Sigmoid colon (tissue), 7 donors: ENCODE data around the gene ANTXRL. TPM values are rescaled to one million over a fixed set of nuclear protein-coding genes. Genes with fewer than 3 reads are reported as not detected.

ENCODE experiments used
- DNase-seq: peaks from one replicate; pipeline ENCODE4 v3.0.0-alpha.2; 2019
- H3K27ac ChIP-seq, 4 donors: fragments of 200-600 bp; sonication (generic); one replicate each; pipeline ENCODE4 v1.5.1; 2016 to 2019; ENCODE audit warnings: mild to moderate bottlenecking in 1 of 4
- H3K27me3 ChIP-seq, 3 donors: fragments of 200-600 bp; sonication (generic); one replicate each; pipeline ENCODE4 v1.5.1; 2019; ENCODE audit warnings: mild to moderate bottlenecking in 1 of 3
- H3K36me3 ChIP-seq, 4 donors: fragments of 200-600 bp; sonication (generic); one replicate each; pipeline ENCODE4 v1.5.1; 2016 to 2019
- H3K4me1 ChIP-seq, 4 donors: fragments of 200-600 bp; sonication (generic); one replicate each; pipeline ENCODE4 v1.5.1; 2017 to 2019
- H3K4me3 ChIP-seq, 4 donors: fragments of 200-600 bp; sonication (generic); one replicate each; pipeline ENCODE4 v1.5.1; 2017 to 2019; ENCODE audit warnings: mild to moderate bottlenecking in 2 of 4, moderate library complexity in 1 of 4
- H3K9me3 ChIP-seq, 4 donors: fragments of 200-600 bp in 3 of 4; sonication (generic) in 3 of 4; one replicate each; pipeline versions ENCODE4 v1.5.1 to v1.6.1; 2013 to 2019
- EP300 ChIP-seq, 4 donors: sonication (generic); formaldehyde crosslinking; IDR thresholded peaks; one replicate each; pipeline ENCODE4 v1.6.1; 2017; ENCODE audit warnings: antibody characterized with exemption in 4 of 4
- POLR2A ChIP-seq, 2 donors: fragments of 450-650 bp; IDR thresholded peaks; one replicate each; pipeline ENCODE4 v1.6.1; 2016; ENCODE audit warnings: antibody characterized with exemption in 2 of 2, mild to moderate bottlenecking in 2 of 2, moderate library complexity in 2 of 2
- POLR2AphosphoS5 ChIP-seq, 4 donors: sonication (generic); formaldehyde crosslinking; IDR thresholded peaks; one replicate each; pipeline ENCODE4 v1.6.1; 2017; ENCODE audit warnings: antibody characterized with exemption in 4 of 4
- WGBS, 2 donors: extraction: QIAGEN DNeasy Blood & Tissue Kit; methylation state at CpG; one replicate each; pipeline ENCODE4 v1.1.7; 2013; 5-methylcytosine and 5-hydroxymethylcytosine counted together
- intact Hi-C: fragments of 100-400 bp; cut with DNase I; formaldehyde crosslinking; loops from one replicate; pipeline ENCODE4 v1.15.1; 2023
- polyA plus RNA-seq, 3 donors: library from polyadenylated mRNA; stranded (reverse); fragments of 200-250 nt; gene quantifications; one replicate each; pipeline ENCODE4 v1.2.3, GENCODE V29; 2013
- total RNA-seq, 4 donors: library from RNA; depleted of rRNA; stranded (reverse); fragments of >200 nt; gene quantifications; one replicate each; pipeline ENCODE4 v1.1.0, GENCODE V29; 2016
- TF ChIP-seq, protein P1 (sequence below), 4 experiments: fragments of 450-650 bp in 3 of 4; fragments of 200-600 bp in 1 of 4; IDR thresholded peaks; one replicate each; pipeline ENCODE4 v1.5.1; 2016 to 2019; ENCODE audit warnings: antibody characterized with exemption in 4 of 4, mild to moderate bottlenecking in 3 of 4, moderate library complexity in 2 of 4
- donor health status: healthy with polysubstance abuse.
- donor health status: Bipolar disorder and iron deficiency.
- donor health status: healthy.

The ANTXRL gene
- total and polyA plus RNA-seq, 7 donors = not detected

DNA sequence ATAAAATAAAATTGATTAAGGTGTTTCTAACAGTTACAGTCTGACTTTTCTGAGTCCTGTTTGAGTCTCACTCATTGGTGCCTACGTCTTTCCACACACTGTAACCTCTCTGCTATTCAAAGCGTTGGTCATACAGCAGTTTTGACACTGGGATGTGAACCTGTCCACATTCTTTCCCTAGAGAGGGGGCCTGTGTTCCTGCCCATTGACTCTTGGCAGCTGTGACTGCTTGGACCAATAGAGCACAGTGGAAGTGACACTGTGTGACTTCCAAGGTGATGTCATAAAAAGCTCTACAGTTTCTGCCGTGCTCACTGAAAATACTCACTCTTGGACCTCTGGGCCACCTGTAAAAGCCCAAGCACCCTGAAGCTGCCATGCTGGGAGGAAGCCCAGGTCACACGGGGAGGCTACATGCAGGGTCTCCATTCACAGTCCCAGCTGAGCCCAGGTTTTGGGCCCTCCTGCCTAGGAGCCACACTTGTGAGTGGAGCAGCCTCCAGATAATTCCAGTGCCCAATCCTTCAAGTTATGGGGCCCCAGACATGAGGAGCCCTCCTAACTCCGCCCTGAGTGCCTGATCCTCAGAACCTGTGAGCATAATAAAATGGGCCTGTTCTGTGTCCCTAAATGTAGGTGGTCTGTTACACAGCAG, 704 bp upstream of the ANTXRL start:
- no peak overlapping the region for H3K4me3 ChIP-seq
- H3K4me1 ChIP-seq = peaks cover 0 to 30% (median 17%) of the 10 kb centered on the region in 4 donors
- no peak for TF ChIP-seq POLR2AphosphoS5 (IDR thresholded peaks at IDR 0.05)
- TF ChIP-seq POLR2A (IDR thresholded peaks at IDR 0.05) = no peak
- no peak for TF ChIP-seq EP300 (IDR thresholded peaks at IDR 0.05)
- TF ChIP-seq, protein P1, sequence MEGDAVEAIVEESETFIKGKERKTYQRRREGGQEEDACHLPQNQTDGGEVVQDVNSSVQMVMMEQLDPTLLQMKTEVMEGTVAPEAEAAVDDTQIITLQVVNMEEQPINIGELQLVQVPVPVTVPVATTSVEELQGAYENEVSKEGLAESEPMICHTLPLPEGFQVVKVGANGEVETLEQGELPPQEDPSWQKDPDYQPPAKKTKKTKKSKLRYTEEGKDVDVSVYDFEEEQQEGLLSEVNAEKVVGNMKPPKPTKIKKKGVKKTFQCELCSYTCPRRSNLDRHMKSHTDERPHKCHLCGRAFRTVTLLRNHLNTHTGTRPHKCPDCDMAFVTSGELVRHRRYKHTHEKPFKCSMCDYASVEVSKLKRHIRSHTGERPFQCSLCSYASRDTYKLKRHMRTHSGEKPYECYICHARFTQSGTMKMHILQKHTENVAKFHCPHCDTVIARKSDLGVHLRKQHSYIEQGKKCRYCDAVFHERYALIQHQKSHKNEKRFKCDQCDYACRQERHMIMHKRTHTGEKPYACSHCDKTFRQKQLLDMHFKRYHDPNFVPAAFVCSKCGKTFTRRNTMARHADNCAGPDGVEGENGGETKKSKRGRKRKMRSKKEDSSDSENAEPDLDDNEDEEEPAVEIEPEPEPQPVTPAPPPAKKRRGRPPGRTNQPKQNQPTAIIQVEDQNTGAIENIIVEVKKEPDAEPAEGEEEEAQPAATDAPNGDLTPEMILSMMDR (IDR thresholded peaks at IDR 0.05) = no peak
- peak; percentile 56 for DNase-seq
- 93 to 95% methylated on average over 5 of the region's 5 CpGs for WGBS, 2 donors
- H3K27ac ChIP-seq = no peak overlapping the region
- H3K27me3 ChIP-seq = no peaks in the 10 kb centered on the region
- H3K9me3 ChIP-seq = no peaks in the 10 kb centered on the region
- H3K36me3 ChIP-seq = no peaks in the 10 kb centered on the region
- intact Hi-C loops = no loop called here

DNA sequence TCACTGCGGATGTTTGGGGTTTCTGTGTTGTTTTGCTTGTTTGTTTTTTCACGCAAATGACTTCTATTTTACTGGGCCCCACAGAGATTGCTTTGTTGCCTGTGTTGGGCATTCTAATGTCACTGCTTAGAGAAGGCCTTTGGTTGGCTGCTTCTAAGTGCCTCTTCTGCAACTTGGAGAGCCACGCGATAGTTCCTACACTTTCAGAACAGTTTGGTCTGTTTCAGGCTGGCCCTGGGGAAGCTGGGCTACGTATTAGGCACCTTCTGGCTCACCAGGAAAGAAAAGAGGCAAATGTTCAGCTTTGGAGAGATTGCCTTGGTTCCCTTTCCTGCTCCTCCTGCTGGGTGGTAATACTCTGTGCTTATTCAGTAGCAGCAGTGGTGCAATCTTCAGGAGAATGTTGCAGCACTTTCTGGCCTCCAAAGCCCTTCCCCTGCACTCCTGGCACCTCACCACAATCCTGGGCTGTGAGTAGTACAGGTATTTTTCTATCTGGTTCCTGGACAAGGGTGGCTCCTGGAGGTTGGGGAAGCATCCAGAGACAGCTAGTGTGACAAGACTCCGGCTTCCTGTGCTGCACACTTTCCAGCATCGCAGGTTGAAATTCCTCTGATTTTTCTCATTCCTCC, 1.2 kb downstream of the ANTXRL start:
- intact Hi-C loops = no loop called here
- Histone ChIP-seq H3K36me3 (no peaks in the 10 kb centered on the region), H3K27me3 (no peaks in the 10 kb centered on the region), H3K4me1 (peaks cover 0 to 23% (median 17%) of the 10 kb centered on the region in 4 donors), H3K9me3 (no peaks in the 10 kb centered on the region), H3K4me3 (no peak overlapping the region), H3K27ac (no peak overlapping the region)
- no peak for TF ChIP-seq POLR2A (IDR thresholded peaks at IDR 0.05)
- no peak for TF ChIP-seq POLR2AphosphoS5 (IDR thresholded peaks at IDR 0.05)
- no peak for TF ChIP-seq EP300 (IDR thresholded peaks at IDR 0.05)
- TF ChIP-seq, protein P1 (IDR thresholded peaks at IDR 0.05) = no peak
- peak; percentile 10 for DNase-seq
- 92 to 94% methylated on average over 7 of the region's 7 CpGs for WGBS, 2 donors

DNA sequence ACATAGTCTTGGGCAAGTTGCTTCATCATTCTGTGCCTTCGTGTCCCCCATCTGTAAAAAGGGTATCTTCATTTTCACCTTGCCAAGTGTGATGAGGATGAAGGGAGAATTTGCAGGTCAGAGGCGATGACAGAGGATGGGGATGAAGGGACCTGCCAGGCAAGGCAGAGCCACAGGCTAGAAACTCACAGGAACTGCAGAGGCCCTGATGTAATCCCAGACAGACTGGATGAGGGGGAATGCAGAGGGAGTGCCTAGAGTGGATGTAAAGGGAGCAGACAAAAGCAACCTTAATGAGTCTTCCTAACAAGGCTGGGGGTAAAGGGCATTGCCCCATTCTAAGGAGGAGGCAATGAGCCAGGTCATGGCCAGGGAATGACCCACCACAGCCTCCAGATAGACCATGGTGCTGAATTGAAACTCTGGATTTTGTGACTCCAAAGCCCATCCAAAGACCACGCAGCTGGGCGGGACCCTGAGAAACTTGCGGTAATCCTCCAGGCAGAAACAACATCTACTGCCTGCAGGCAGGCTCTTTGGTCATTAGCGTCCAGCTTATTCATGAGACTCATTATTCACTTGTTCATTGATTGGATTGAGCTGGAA, 1.9 kb downstream of the ANTXRL start:
- no peak for TF ChIP-seq POLR2A (IDR thresholded peaks at IDR 0.05)
- TF ChIP-seq EP300 (IDR thresholded peaks at IDR 0.05) = no peak
- TF ChIP-seq, protein P1 (IDR thresholded peaks at IDR 0.05) = no peak
- no peak for TF ChIP-seq POLR2AphosphoS5 (IDR thresholded peaks at IDR 0.05)
- H3K4me3 ChIP-seq = no peak overlapping the region
- no peak overlapping the region for H3K27ac ChIP-seq
- no peaks in the 10 kb centered on the region for H3K27me3 ChIP-seq
- no peaks in the 10 kb centered on the region for H3K9me3 ChIP-seq
- intact Hi-C loops = no loop called here
- DNase-seq = no peak
- WGBS, 2 donors = 93 to 95% methylated on average over 6 of the region's 6 CpGs
- no peaks in the 10 kb centered on the region for H3K36me3 ChIP-seq
- H3K4me1 ChIP-seq = peaks cover 0 to 15% (median 10%) of the 10 kb centered on the region in 4 donors

DNA sequence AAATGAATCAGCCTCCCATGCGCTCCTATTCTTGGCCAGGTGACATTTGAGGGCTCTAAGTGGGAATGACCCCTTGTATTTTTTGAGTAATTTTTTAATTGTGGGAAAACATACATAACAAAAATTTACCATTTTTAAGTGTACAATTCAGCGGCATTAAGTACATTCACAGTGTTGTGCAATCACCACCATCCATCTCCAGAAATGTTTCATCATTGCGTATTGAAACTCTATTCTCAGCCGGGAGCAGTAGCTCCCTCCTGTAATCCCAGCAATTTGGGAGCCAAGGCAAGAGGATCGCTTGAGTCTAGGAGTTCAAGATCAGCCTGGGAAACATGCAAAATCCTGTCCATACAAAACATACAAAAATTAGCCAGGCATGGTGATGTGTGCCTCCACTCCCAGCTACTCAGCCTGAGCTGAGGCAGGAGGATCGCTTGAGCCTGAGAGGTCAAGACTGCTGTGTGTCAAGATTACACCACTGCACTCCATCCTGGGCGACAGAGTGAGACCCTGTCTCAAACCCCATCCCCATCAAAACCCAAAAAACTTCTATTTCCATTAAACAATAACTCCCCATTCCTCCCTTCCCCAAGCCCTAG, 2.5 kb downstream of the ANTXRL start:
- no peak overlapping the region for H3K4me3 ChIP-seq
- TF ChIP-seq POLR2A (IDR thresholded peaks at IDR 0.05) (no peak), POLR2AphosphoS5 (IDR thresholded peaks at IDR 0.05) (no peak), EP300 (IDR thresholded peaks at IDR 0.05) (no peak)
- TF ChIP-seq, protein P1 (IDR thresholded peaks at IDR 0.05) = no peak
- WGBS, 2 donors = 91 to 92% methylated on average over 7 of the region's 7 CpGs
- no peaks in the 10 kb centered on the region for H3K36me3 ChIP-seq
- no peak overlapping the region for H3K27ac ChIP-seq
- DNase-seq = no peak
- peaks cover 0 to 9% (median 5%) of the 10 kb centered on the region in 4 donors for H3K4me1 ChIP-seq
- no peaks in the 10 kb centered on the region for H3K9me3 ChIP-seq
- intact Hi-C loops = no loop called here
- H3K27me3 ChIP-seq = no peaks in the 10 kb centered on the region
